IMR-90 (cell line): ENCODE results near the gene KIF6. TPM values are rescaled to one million over a fixed set of nuclear protein-coding genes. Genes with fewer than 3 reads are reported as not detected.

Source experiments
- ATAC-seq: fragments of 200-7000 bp; cut with Tn5 transposase; 2 replicates; pipeline ENCODE4 v1.9.1; 2020; ENCODE audit warnings: low read depth, mild to moderate bottlenecking, moderate library complexity
- BruUV-seq: library from RNA; stranded (reverse); fragments of 400-500 nt; replicated peaks from 2 replicates; lab custom pipeline; 2021; lab: Mats Ljungman, UMichigan
- CTCF ChIA-PET: fragments of 300-600 bp; formaldehyde crosslinking; extraction: SDS; loops from one replicate; lab custom pipeline; 2021; ENCODE audit warnings: antibody characterized with exemption; lab: Yijun Ruan, JAX
- POLR2A ChIA-PET: fragments of 300-600 bp; sonication (Branson Sonifier 250); formaldehyde crosslinking; loops from one replicate; lab custom pipeline; 2022; ENCODE audit warnings: antibody characterized with exemption; ENCODE audit not compliant: unreplicated experiment; lab: Charles Lee
- DNase-seq: peaks from one replicate; pipeline ENCODE4 v3.0.0; 2013
- H2AFZ ChIP-seq: replicated peaks from 2 replicates; pipeline ENCODE3; 2013; ENCODE audit warnings: low read length, mild to moderate bottlenecking; ENCODE audit not compliant: poor library complexity
- H2AK5ac ChIP-seq: 2 replicates; pipeline ENCODE4 v1.6.1; 2013; ENCODE audit warnings: low read depth, low read length, inconsistent platforms
- H2AK9ac ChIP-seq: replicated peaks from 2 replicates; pipeline ENCODE3; 2013; ENCODE audit warnings: mild to moderate bottlenecking, low read depth, low read length, moderate library complexity; ENCODE audit not compliant: poor library complexity
- H2BK120ac ChIP-seq: 2 replicates; pipeline ENCODE4 v1.6.1; 2013; ENCODE audit warnings: low read depth, low read length, inconsistent platforms
- H2BK15ac ChIP-seq: 3 replicates; pipeline ENCODE4 v1.6.1; 2013; ENCODE audit warnings: low read depth, low read length, inconsistent platforms
- H2BK20ac ChIP-seq: 2 replicates; pipeline ENCODE4 v1.6.1; 2013; ENCODE audit warnings: low read depth, mild to moderate bottlenecking, inconsistent platforms, low read length, moderate library complexity
- H2BK5ac ChIP-seq: 2 replicates; pipeline ENCODE4 v1.6.1; 2013; ENCODE audit warnings: mild to moderate bottlenecking, low read depth, low read length, inconsistent platforms; ENCODE audit not compliant: poor library complexity, severe bottlenecking
- H3K14ac ChIP-seq: replicated peaks from 2 replicates; pipeline ENCODE4 v1.6.1; 2013; ENCODE audit warnings: low read depth, low read length, inconsistent platforms
- H3K18ac ChIP-seq: 2 replicates; pipeline ENCODE4 v1.6.1; 2013; ENCODE audit warnings: low read depth, low read length, control low read depth
- H3K23ac ChIP-seq: 2 replicates; pipeline ENCODE4 v1.6.1; 2013; ENCODE audit warnings: low read depth, low read length, inconsistent platforms
- H3K27ac ChIP-seq: 2 replicates; pipeline ENCODE4 v1.5.1; 2013; ENCODE audit warnings: mild to moderate bottlenecking, control low read depth, low read length; ENCODE audit not compliant: insufficient read depth
- H3K27me3 ChIP-seq: 2 replicates; pipeline ENCODE4 v1.6.1; 2013; ENCODE audit warnings: low read length; ENCODE audit not compliant: control insufficient read depth, insufficient read depth
- H3K36me3 ChIP-seq: 2 replicates; pipeline ENCODE4 v1.6.1; 2013; ENCODE audit warnings: low read length, mixed read lengths; ENCODE audit not compliant: control insufficient read depth, insufficient read depth
- H3K4ac ChIP-seq: 2 replicates; pipeline ENCODE4 v1.6.1; 2013; ENCODE audit warnings: low read depth, low read length, inconsistent platforms
- H3K4me1 ChIP-seq: 2 replicates; pipeline ENCODE4 v1.6.1; 2013; ENCODE audit warnings: low read length, mixed read lengths; ENCODE audit not compliant: control insufficient read depth, insufficient read depth
- H3K4me2 ChIP-seq: 2 replicates; pipeline ENCODE4 v1.6.1; 2013; ENCODE audit warnings: low read depth, mild to moderate bottlenecking, control low read depth, low read length, moderate library complexity
- H3K4me3 ChIP-seq: 2 replicates; pipeline ENCODE4 v1.5.1; 2013; ENCODE audit warnings: low read depth, mild to moderate bottlenecking, control low read depth, low read length, moderate library complexity; ENCODE audit not compliant: insufficient read depth
- H3K56ac ChIP-seq: 2 replicates; pipeline ENCODE4 v1.6.1; 2013; ENCODE audit warnings: low read length, inconsistent platforms; ENCODE audit not compliant: insufficient read depth; ENCODE audit errors: extremely low read depth
- H3K79me1 ChIP-seq, 2 experiments: 2 replicates each; pipeline ENCODE4 v1.6.1; 2013; ENCODE audit warnings: low read length in 2 of 2, inconsistent platforms in 1 of 2, low read depth in 1 of 2
- H3K9ac ChIP-seq: 2 replicates; pipeline ENCODE4 v1.6.1; 2013; ENCODE audit warnings: low read depth, low read length, control low read depth
- H3K9me1 ChIP-seq: 2 replicates; pipeline ENCODE4 v1.6.1; 2013; ENCODE audit warnings: low read length, inconsistent platforms; ENCODE audit not compliant: insufficient read depth
- H3K9me3 ChIP-seq: 2 replicates; pipeline ENCODE4 v1.6.1; 2013; ENCODE audit warnings: low read length; ENCODE audit not compliant: control insufficient read depth, insufficient read depth
- H4K20me1 ChIP-seq: 2 replicates; pipeline ENCODE4 v1.6.1; 2013; ENCODE audit warnings: low read length, inconsistent platforms; ENCODE audit not compliant: insufficient read depth
- H4K5ac ChIP-seq: 2 replicates; pipeline ENCODE4 v1.6.1; 2013; ENCODE audit warnings: mild to moderate bottlenecking, low read depth, low read length, control low read depth
- H4K8ac ChIP-seq, 2 experiments: 2 replicates each; pipeline ENCODE4 v1.6.1; 2013; ENCODE audit warnings: low read depth in 2 of 2, low read length in 2 of 2, control low read depth in 1 of 2, inconsistent platforms in 1 of 2
- H4K91ac ChIP-seq: 2 replicates; pipeline ENCODE4 v1.6.1; 2013; ENCODE audit warnings: low read depth, low read length, inconsistent platforms; ENCODE audit not compliant: insufficient read depth
- BHLHE40 ChIP-seq: fragments of 150-350 bp; IDR thresholded peaks from 2 replicates; pipeline ENCODE4 v1.6.1; 2016; ENCODE audit warnings: mild to moderate bottlenecking, low read depth, low read length
- CEBPB ChIP-seq: IDR thresholded peaks from 2 replicates; pipeline ENCODE4 v1.6.1; 2012; ENCODE audit warnings: low read depth, low read length, improper control_type of control experiment
- CHD1 ChIP-seq: IDR thresholded peaks from 2 replicates; pipeline ENCODE4 v1.6.1; 2012; ENCODE audit warnings: low read depth, low read length, improper control_type of control experiment
- FOS ChIP-seq: fragments of 150-350 bp; IDR thresholded peaks from 2 replicates; pipeline ENCODE4 v1.6.1; 2016; ENCODE audit warnings: low read depth, low read length
- MAFK ChIP-seq: IDR thresholded peaks from 2 replicates; pipeline ENCODE4 v1.6.1; 2012; ENCODE audit warnings: low read depth, low read length, improper control_type of control experiment
- MAZ ChIP-seq: IDR thresholded peaks from 2 replicates; pipeline ENCODE4 v1.6.1; 2012; ENCODE audit warnings: low read depth, mild to moderate bottlenecking, low read length, improper control_type of control experiment, moderate library complexity, borderline replicate concordance
- MXI1 ChIP-seq: IDR thresholded peaks from 2 replicates; pipeline ENCODE4 v1.6.1; 2012; ENCODE audit warnings: low read depth, mild to moderate bottlenecking, low read length, moderate library complexity, borderline replicate concordance
- NFE2L2 ChIP-seq: fragments of 150-350 bp; IDR thresholded peaks from 2 replicates; pipeline ENCODE4 v1.6.1; 2016; ENCODE audit warnings: low read depth, mild to moderate bottlenecking, low read length
- POLR2A ChIP-seq: IDR thresholded peaks from 2 replicates; pipeline ENCODE4 v1.6.1; 2012; ENCODE audit warnings: mild to moderate bottlenecking, low read depth, low read length
- RAD21 ChIP-seq: IDR thresholded peaks from 2 replicates; pipeline ENCODE4 v1.6.1; 2012; ENCODE audit warnings: low read length, improper control_type of control experiment
- RCOR1 ChIP-seq: IDR thresholded peaks from 2 replicates; pipeline ENCODE4 v1.6.1; 2012; ENCODE audit warnings: mild to moderate bottlenecking, low read length, improper control_type of control experiment; ENCODE audit not compliant: insufficient replicate concordance
- RFX5 ChIP-seq: IDR thresholded peaks from 2 replicates; pipeline ENCODE4 v1.8.0; 2012; ENCODE audit warnings: low read depth, mild to moderate bottlenecking, low read length, moderate library complexity
- SMC3 ChIP-seq: fragments of 150-350 bp; IDR thresholded peaks from 2 replicates; pipeline ENCODE4 v1.6.1; 2016; ENCODE audit warnings: low read depth, mild to moderate bottlenecking, antibody characterized with exemption, low read length, moderate library complexity
- dilution Hi-C: fragments of 300-500 bp; cut with HindIII; formaldehyde crosslinking; loops from one replicate; pipeline ENCODE4 v1.14.3; 2018; ENCODE audit warnings: low sequenced_read_pairs; ENCODE audit not compliant: unreplicated experiment
- in situ Hi-C: fragments of 300-500 bp; cut with MboI; formaldehyde crosslinking; loops from 3 replicates; pipeline ENCODE4 v1.14.3; 2019; ENCODE audit warnings: low sequenced_read_pairs, inconsistent platforms, mixed read lengths
- intact Hi-C: fragments of 100-400 bp; cut with micrococcal nuclease; formaldehyde crosslinking; loops from 2 replicates; pipeline ENCODE4 v1.10.0; 2022
- polyA plus RNA-seq, 3 experiments: library from polyadenylated mRNA; depleted of rRNA; stranded (reverse); fragments of >200 nt; gene quantifications; 2 replicates each; pipeline ENCODE4 v1.2.3, GENCODE V29; 2012; ENCODE audit warnings: low replicate concordance in 1 of 3
- total RNA-seq: library from RNA; depleted of rRNA; stranded (reverse); fragments of >200 nt; gene quantifications from 2 replicates; pipeline ENCODE4 v1.2.3, GENCODE V29; 2012
- TF ChIP-seq, protein P1 (sequence below): fragments of 150-350 bp; IDR thresholded peaks from 2 replicates; pipeline ENCODE4 v1.6.1; 2016; ENCODE audit warnings: low read depth, mild to moderate bottlenecking, low read length, moderate library complexity, borderline replicate concordance
- TF ChIP-seq, protein P2 (sequence below): fragments of 150-350 bp; IDR thresholded peaks from 2 replicates; pipeline ENCODE4 v1.6.1; 2017; ENCODE audit warnings: mild to moderate bottlenecking, antibody characterized with exemption, low read length, low read depth
- TF ChIP-seq, protein P3 (sequence below): conservative IDR thresholded peaks from 2 replicates; pipeline ENCODE4 v1.5.1; 2012; ENCODE audit warnings: mild to moderate bottlenecking, low read depth, low read length, improper control_type of control experiment

The KIF6 gene
- total and polyA plus RNA-seq, 2 of the 4 experiments (the other 2 are of a cell fraction): under 0.01 to 0.10 TPM

DNA sequence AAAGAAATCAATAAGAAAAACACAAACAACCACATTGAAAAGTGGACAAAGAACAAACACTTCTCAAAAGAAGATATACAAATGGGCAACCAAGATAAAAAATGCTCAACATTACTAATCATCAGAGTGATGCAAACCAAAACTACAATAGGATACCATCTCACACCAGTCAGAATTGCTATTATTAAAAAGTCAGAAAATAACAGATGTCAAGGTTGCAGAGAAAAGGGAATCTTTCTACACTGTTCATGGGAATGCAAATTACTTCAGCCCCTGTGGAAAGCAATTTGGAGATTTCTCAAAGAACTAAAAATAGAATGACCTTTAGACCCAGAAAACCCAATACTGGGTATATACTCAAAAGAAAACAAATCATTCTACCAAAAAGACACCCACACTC lies 29.8 kb downstream of the KIF6 start (continued):
- TF ChIP-seq RFX5: no peak
- TF ChIP-seq CEBPB: no peak

DNA sequence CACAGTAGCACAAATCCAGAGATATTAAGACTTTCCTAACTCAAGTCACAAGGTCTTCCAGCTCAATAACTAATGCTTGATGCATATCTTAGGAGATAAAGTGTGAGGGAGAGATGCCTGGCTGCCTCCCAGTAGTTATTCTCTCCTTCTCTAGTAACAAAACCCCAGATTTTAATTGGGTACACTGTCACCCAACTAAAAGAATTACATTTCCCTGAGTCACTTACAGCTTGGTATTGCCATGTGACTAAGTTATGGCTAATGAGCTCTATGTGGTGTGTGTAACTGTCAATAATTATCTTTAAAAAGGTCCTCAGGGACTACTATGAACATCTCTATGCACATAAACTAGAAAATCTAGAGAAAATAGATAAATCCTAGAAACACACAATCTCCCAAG lies 32.0 kb downstream of the KIF6 start:
- ATAC-seq (no peak), DNase-seq (no peak)
- dilution Hi-C loops: no loop called here
- no peak overlapping the region for H2AK5ac ChIP-seq
- H3K56ac ChIP-seq: no peak overlapping the region
- no TSS peak for BruUV-seq
- no peak overlapping the region for H3K4me2 ChIP-seq
- H4K20me1 ChIP-seq: no peaks in the 10 kb centered on the region
- no peak overlapping the region for H3K4me3 ChIP-seq
- TF ChIP-seq, protein P1, sequence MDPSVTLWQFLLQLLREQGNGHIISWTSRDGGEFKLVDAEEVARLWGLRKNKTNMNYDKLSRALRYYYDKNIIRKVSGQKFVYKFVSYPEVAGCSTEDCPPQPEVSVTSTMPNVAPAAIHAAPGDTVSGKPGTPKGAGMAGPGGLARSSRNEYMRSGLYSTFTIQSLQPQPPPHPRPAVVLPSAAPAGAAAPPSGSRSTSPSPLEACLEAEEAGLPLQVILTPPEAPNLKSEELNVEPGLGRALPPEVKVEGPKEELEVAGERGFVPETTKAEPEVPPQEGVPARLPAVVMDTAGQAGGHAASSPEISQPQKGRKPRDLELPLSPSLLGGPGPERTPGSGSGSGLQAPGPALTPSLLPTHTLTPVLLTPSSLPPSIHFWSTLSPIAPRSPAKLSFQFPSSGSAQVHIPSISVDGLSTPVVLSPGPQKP: no peak
- TF ChIP-seq, protein P2, sequence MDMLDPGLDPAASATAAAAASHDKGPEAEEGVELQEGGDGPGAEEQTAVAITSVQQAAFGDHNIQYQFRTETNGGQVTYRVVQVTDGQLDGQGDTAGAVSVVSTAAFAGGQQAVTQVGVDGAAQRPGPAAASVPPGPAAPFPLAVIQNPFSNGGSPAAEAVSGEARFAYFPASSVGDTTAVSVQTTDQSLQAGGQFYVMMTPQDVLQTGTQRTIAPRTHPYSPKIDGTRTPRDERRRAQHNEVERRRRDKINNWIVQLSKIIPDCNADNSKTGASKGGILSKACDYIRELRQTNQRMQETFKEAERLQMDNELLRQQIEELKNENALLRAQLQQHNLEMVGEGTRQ: no peak
- TF ChIP-seq NFE2L2: no peak
- no peak for TF ChIP-seq CEBPB
- no peak for TF ChIP-seq RAD21
- TF ChIP-seq MAZ: no peak
- no peak for TF ChIP-seq RFX5
- TF ChIP-seq, protein P3, sequence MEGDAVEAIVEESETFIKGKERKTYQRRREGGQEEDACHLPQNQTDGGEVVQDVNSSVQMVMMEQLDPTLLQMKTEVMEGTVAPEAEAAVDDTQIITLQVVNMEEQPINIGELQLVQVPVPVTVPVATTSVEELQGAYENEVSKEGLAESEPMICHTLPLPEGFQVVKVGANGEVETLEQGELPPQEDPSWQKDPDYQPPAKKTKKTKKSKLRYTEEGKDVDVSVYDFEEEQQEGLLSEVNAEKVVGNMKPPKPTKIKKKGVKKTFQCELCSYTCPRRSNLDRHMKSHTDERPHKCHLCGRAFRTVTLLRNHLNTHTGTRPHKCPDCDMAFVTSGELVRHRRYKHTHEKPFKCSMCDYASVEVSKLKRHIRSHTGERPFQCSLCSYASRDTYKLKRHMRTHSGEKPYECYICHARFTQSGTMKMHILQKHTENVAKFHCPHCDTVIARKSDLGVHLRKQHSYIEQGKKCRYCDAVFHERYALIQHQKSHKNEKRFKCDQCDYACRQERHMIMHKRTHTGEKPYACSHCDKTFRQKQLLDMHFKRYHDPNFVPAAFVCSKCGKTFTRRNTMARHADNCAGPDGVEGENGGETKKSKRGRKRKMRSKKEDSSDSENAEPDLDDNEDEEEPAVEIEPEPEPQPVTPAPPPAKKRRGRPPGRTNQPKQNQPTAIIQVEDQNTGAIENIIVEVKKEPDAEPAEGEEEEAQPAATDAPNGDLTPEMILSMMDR: no peak
- TF ChIP-seq CHD1: no peak
- no peak for TF ChIP-seq FOS
- TF ChIP-seq BHLHE40: no peak
- no peak for TF ChIP-seq MAFK
- no peak for TF ChIP-seq RCOR1
- TF ChIP-seq MXI1: no peak
- no peak for TF ChIP-seq SMC3
- TF ChIP-seq POLR2A: no peak
- no peak overlapping the region for H3K23ac ChIP-seq
- no peak overlapping the region for H2AFZ ChIP-seq
- no peak overlapping the region for H3K27ac ChIP-seq
- H4K91ac ChIP-seq: no peak overlapping the region
- H3K9me1 ChIP-seq: no peaks in the 10 kb centered on the region
- H3K79me1 ChIP-seq: no peaks in the 10 kb centered on the region
- H4K8ac ChIP-seq: no peak overlapping the region
- in situ Hi-C loops: no loop called here
- no peak overlapping the region for H3K9ac ChIP-seq
- H3K9me3 ChIP-seq: no peaks in the 10 kb centered on the region
- no peak overlapping the region for H2AK9ac ChIP-seq
- no peak overlapping the region for H2BK5ac ChIP-seq
- no peak overlapping the region for H2BK120ac ChIP-seq
- peaks cover 3% of the 10 kb centered on the region; the same call in 1 of the 2 replicates for H3K4me1 ChIP-seq
- H2BK20ac ChIP-seq: no peak overlapping the region
- no peak overlapping the region for H3K18ac ChIP-seq
- ChIA-PET POLR2A (no interaction called here), CTCF (no interaction called here)
- H3K14ac ChIP-seq: no peak overlapping the region
- no peak overlapping the region for H3K4ac ChIP-seq
- peaks cover 7% of the 10 kb centered on the region for H3K27me3 ChIP-seq
- no peak overlapping the region for H4K5ac ChIP-seq
- intact Hi-C loops: no loop called here
- H2BK15ac ChIP-seq: no peak overlapping the region
- no peaks in the 10 kb centered on the region for H3K36me3 ChIP-seq
